Calu3 (cell line): Measurements from ENCODE around the gene IGFBP7. TPM values are rescaled to one million over a fixed set of nuclear protein-coding genes. Genes with fewer than 3 reads are reported as not detected.

Source experiments
- BruUV-seq: library from RNA; stranded (reverse); fragments of 400-500 nt; replicated peaks from 2 replicates; lab custom pipeline; 2021; lab: Mats Ljungman, UMichigan
- CTCF ChIA-PET: fragments of 300-600 bp; sonication (Branson Sonifier 250); formaldehyde crosslinking; loops from one replicate; lab custom pipeline; 2022; ENCODE audit warnings: antibody characterized with exemption; lab: Charles Lee
- DNase-seq: peaks from one replicate; pipeline ENCODE4 v3.0.0; 2022
- H3K27ac Mint-ChIP-seq: one replicate; pipeline ENCODE4 v1.8.0; 2022; ENCODE audit warnings: mixed read lengths; ENCODE audit not compliant: unreplicated experiment
- H3K27me3 Mint-ChIP-seq: one replicate; pipeline ENCODE4 v1.8.0; 2022; ENCODE audit warnings: mixed read lengths; ENCODE audit not compliant: unreplicated experiment
- H3K36me3 Mint-ChIP-seq: one replicate; pipeline ENCODE4 v1.8.0; 2022; ENCODE audit warnings: mild to moderate bottlenecking, moderate library complexity, mixed read lengths; ENCODE audit not compliant: insufficient read depth, unreplicated experiment
- H3K4me1 Mint-ChIP-seq: one replicate; pipeline ENCODE4 v1.8.0; 2022; ENCODE audit warnings: mild to moderate bottlenecking, low read depth, mixed read lengths; ENCODE audit not compliant: unreplicated experiment
- H3K4me3 Mint-ChIP-seq: one replicate; pipeline ENCODE4 v1.8.0; 2022; ENCODE audit warnings: mild to moderate bottlenecking, low read depth, moderate library complexity, mixed read lengths; ENCODE audit not compliant: unreplicated experiment
- H3K9me3 Mint-ChIP-seq: one replicate; pipeline ENCODE4 v1.8.0; 2022; ENCODE audit warnings: low read depth, mixed read lengths; ENCODE audit not compliant: unreplicated experiment
- intact Hi-C: fragments of 100-400 bp; cut with micrococcal nuclease; formaldehyde crosslinking; loops from one replicate; pipeline ENCODE4 v1.10.0; 2022; ENCODE audit not compliant: unreplicated experiment
- total RNA-seq: library from RNA; stranded (reverse); gene quantifications from 2 replicates; pipeline ENCODE4 v1.2.3, GENCODE V29; 2022
- TF ChIP-seq, protein P1 (sequence below): fragments of 200-600 bp; IDR thresholded peaks from one replicate; pipeline ENCODE4 v1.8.0; 2022; ENCODE audit warnings: antibody characterized with exemption; ENCODE audit not compliant: unreplicated experiment

The IGFBP7 gene
- total RNA-seq, 1 experiment from 2014 or later: 20.6 TPM

DNA sequence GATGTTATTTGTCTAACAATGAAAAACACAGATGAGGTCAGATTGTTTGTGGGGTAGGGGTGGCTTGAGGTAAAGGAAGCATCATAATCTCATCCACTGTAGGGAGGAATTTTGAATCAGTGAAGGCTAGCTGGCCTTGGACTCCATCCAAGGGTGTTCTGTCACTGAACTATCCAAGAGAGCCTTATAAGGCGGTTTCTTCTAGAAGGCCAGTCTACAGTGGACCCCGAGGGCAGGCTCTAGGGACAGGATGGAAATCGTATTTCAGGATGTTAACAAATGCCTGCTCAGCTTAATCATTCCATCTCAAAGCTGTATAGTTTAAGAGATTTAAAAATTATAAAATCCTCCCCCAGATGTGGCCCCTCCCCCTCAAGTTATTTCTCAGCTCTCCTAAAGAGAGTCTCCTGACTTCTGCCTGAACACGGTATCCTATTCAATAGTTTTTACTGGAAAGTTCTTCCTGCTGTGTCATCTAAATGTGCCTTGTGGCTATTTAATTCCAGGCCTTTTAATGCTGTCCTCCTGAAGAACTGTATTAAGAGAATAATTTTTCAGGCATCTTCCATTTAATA is 8.0 kb downstream of the IGFBP7 start:
- CTCF ChIA-PET: no interaction called here
- Mint-ChIP-seq H3K27me3 (no peaks in the 10 kb centered on the region), H3K4me3 (no peak overlapping the region), H3K36me3 (no peaks in the 10 kb centered on the region), H3K9me3 (no peaks in the 10 kb centered on the region), H3K27ac (no peak overlapping the region), H3K4me1 (peaks cover 14% of the 10 kb centered on the region)
- no peak for DNase-seq
- TF ChIP-seq, protein P1, sequence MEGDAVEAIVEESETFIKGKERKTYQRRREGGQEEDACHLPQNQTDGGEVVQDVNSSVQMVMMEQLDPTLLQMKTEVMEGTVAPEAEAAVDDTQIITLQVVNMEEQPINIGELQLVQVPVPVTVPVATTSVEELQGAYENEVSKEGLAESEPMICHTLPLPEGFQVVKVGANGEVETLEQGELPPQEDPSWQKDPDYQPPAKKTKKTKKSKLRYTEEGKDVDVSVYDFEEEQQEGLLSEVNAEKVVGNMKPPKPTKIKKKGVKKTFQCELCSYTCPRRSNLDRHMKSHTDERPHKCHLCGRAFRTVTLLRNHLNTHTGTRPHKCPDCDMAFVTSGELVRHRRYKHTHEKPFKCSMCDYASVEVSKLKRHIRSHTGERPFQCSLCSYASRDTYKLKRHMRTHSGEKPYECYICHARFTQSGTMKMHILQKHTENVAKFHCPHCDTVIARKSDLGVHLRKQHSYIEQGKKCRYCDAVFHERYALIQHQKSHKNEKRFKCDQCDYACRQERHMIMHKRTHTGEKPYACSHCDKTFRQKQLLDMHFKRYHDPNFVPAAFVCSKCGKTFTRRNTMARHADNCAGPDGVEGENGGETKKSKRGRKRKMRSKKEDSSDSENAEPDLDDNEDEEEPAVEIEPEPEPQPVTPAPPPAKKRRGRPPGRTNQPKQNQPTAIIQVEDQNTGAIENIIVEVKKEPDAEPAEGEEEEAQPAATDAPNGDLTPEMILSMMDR: no peak
- intact Hi-C loops: no loop called here
- BruUV-seq: no TSS peak

DNA sequence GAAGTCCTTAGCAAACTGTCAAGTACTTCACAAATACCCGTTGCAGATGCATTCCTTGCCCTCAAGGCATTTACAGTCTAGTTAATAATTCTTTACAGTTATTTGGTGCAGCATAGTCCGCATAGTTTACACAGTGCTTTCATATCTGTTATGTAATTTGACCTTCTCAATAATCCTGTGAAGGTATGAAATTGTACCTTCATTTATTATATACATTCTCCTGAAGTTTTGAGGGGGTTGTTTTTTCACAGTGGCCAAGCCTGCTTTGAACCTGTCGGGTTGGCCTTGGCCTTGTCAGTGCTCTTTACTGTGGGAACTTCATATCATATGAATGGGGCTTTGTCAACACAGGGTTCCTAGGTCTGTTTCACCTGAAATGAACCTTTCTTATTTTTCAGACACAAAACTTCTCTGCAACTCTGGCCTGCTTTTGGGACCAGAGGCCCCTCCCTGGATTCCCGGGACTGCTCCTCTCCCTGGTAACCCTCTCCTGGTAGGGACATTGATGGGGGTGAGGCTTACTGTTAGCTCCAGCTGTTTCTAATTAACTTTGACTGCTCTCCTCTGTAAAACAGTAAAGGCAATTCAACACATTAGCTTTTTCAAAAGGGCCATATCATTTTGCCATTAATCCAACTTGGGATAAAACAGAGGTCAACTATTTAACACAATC is 9.1 kb downstream of the IGFBP7 start:
- no peaks in the 10 kb centered on the region for H3K9me3 Mint-ChIP-seq
- no peaks in the 10 kb centered on the region for H3K36me3 Mint-ChIP-seq
- no peak overlapping the region for H3K27ac Mint-ChIP-seq
- CTCF ChIA-PET: no interaction called here
- H3K4me3 Mint-ChIP-seq: no peak overlapping the region
- H3K27me3 Mint-ChIP-seq: no peaks in the 10 kb centered on the region
- peaks cover 14% of the 10 kb centered on the region for H3K4me1 Mint-ChIP-seq
- DNase-seq: no peak
- BruUV-seq: no TSS peak
- intact Hi-C loops: no loop called here
- TF ChIP-seq, protein P1: no peak

DNA sequence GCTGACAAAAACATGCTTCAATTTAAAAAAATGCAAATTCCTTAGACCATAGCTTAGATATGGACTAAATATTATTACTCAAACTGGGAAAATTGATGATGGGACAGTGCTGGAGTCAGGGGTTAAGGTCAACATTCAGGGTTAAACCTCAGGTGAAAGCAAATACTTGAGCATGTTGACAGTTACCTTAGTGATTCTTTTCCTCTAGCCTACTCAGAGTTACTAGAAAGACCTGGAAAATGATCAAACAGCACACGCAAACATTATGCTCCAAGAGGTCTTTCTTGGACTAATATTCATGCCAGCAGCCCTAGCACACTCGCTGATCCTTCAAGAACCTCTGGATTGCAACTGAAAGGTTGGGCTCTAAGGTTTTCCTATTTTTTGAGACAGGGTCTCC is 10.8 kb downstream of the IGFBP7 start:
- Mint-ChIP-seq H3K4me3 (no peak overlapping the region), H3K36me3 (no peaks in the 10 kb centered on the region), H3K9me3 (no peaks in the 10 kb centered on the region), H3K27ac (no peak overlapping the region), H3K4me1 (peaks cover 3% of the 10 kb centered on the region), H3K27me3 (no peaks in the 10 kb centered on the region)
- intact Hi-C loops: no loop called here
- CTCF ChIA-PET: interaction anchor here (0.7 to 1.2 kb wide), 2 partner anchors 9 to 1412 kb away, joined by 3 to 5 read pairs; no protein-coding TSS in a partner anchor
- no peak for DNase-seq
- TF ChIP-seq, protein P1: no peak
- BruUV-seq: no TSS peak

- H3K9me3 Mint-ChIP-seq: no peaks in the 10 kb centered on the region
- H3K4me3 Mint-ChIP-seq: no peak overlapping the region
- intact Hi-C loops: no loop called here
- CTCF ChIA-PET: interaction anchor here (1.2 kb wide), 1 partner anchor 9 kb away, joined by 3 read pairs; no protein-coding TSS in a partner anchor
- DNase-seq: no peak
- no TSS peak for BruUV-seq
- H3K4me1 Mint-ChIP-seq: no peaks in the 10 kb centered on the region
- TF ChIP-seq, protein P1: no peak
- H3K27ac Mint-ChIP-seq: no peak overlapping the region
- H3K27me3 Mint-ChIP-seq: no peaks in the 10 kb centered on the region
- no peaks in the 10 kb centered on the region for H3K36me3 Mint-ChIP-seq
Measured at GRCh38 chr4:57098941-57099340, 11.2 kb downstream of the IGFBP7 start.
